SK-N-SH (cell line): ENCODE measurements around the gene ULK1. TPM values are rescaled to one million over a fixed set of nuclear protein-coding genes. Genes with fewer than 3 reads are reported as not detected.

Experiments
- CTCF ChIA-PET: fragments of 300-600, 350-600 bp; formaldehyde crosslinking; extraction: SDS; loops from one replicate; lab custom pipeline; 2021; lab: Yijun Ruan, JAX
- POLR2A ChIA-PET: fragments of 350-600 bp; sonication (Branson Sonifier 250); formaldehyde crosslinking; extraction: SDS; loops from one replicate; lab custom pipeline; 2020; ENCODE audit warnings: antibody characterized with exemption, inconsistent platforms; lab: Yijun Ruan, JAX
- DNase-seq: peaks from one replicate; pipeline ENCODE4 v3.0.0; 2012
- H2AFZ ChIP-seq: fragments of 200-600 bp; sonication (generic); 2 replicates; pipeline ENCODE4 v1.8.1; 2016; ENCODE audit warnings: antibody characterized with exemption, mild to moderate bottlenecking, low read depth
- H3F3A ChIP-seq: fragments of 200-600 bp; sonication (generic); replicated peaks from 2 replicates; pipeline ENCODE3; 2016; ENCODE audit warnings: antibody characterized with exemption, mild to moderate bottlenecking; ENCODE audit not compliant: insufficient read depth
- H3K27ac ChIP-seq, 2 experiments: fragments of 200-500 bp in 1 of 2; fragments of 200-600 bp in 1 of 2; sonication (Bioruptor generic) in 1 of 2; sonication (generic), shearing (Covaris generic) in 1 of 2; 2 replicates each; pipeline versions ENCODE4 v1.5.1 to v1.6.1; 2014 to 2016; ENCODE audit warnings: low read depth in 2 of 2, inconsistent platforms in 1 of 2, low read length in 1 of 2, mild to moderate bottlenecking in 1 of 2, mixed read lengths in 1 of 2
- H3K27me3 ChIP-seq: fragments of 200-600 bp; sonication (generic), shearing (Covaris generic); 2 replicates; pipeline ENCODE4 v1.6.1; 2016; ENCODE audit warnings: mixed run types; ENCODE audit not compliant: insufficient read depth
- H3K36me3 ChIP-seq, 2 experiments: fragments of 200-500 bp in 1 of 2; fragments of 200-600 bp in 1 of 2; sonication (Bioruptor generic) in 1 of 2; sonication (generic) in 1 of 2; replicated peaks in 1 of 2; 2 replicates each; pipeline versions ENCODE3 to v1.5.1; 2014 to 2016; ENCODE audit warnings: low read length in 1 of 2, mild to moderate bottlenecking in 1 of 2; ENCODE audit not compliant: insufficient read depth in 2 of 2, control insufficient read depth in 1 of 2
- H3K4me1 ChIP-seq, 2 experiments: fragments of 200-500 bp in 1 of 2; fragments of 200-600 bp in 1 of 2; sonication (Bioruptor generic) in 1 of 2; sonication (generic), shearing (Covaris generic) in 1 of 2; 2 replicates each; pipeline versions ENCODE4 v1.5.1 to v1.6.1; 2014 to 2016; ENCODE audit warnings: low read depth in 1 of 2, low read length in 1 of 2, mixed run types in 1 of 2; ENCODE audit not compliant: insufficient read depth in 2 of 2, control insufficient read depth in 1 of 2
- H3K4me2 ChIP-seq: fragments of 200-600 bp; sonication (generic), shearing (Covaris generic); 2 replicates; pipeline ENCODE4 v1.6.1; 2017; ENCODE audit warnings: mixed run types
- H3K4me3 ChIP-seq, 2 experiments: fragments of 200-500 bp in 1 of 2; fragments of 200-600 bp in 1 of 2; sonication (Bioruptor generic) in 1 of 2; sonication (generic), shearing (Covaris generic) in 1 of 2; 2 replicates each; pipeline versions ENCODE4 v1.5.1 to v1.8.1; 2014 to 2016; ENCODE audit warnings: low read depth in 2 of 2, inconsistent platforms in 1 of 2, low read length in 1 of 2, mild to moderate bottlenecking in 1 of 2, mixed read lengths in 1 of 2, moderate library complexity in 1 of 2
- H3K79me2 ChIP-seq: fragments of 200-600 bp; sonication (generic); 2 replicates; pipeline ENCODE4 v1.8.1; 2017; ENCODE audit warnings: mild to moderate bottlenecking; ENCODE audit not compliant: insufficient read depth
- H3K9ac ChIP-seq: fragments of 200-600 bp; sonication (generic); 2 replicates; pipeline ENCODE4 v1.6.1; 2017; ENCODE audit warnings: mixed run types
- H3K9me2 ChIP-seq: fragments of 200-600 bp; sonication (generic); 2 replicates; pipeline ENCODE4 v1.6.1; 2017; ENCODE audit warnings: mixed run types
- H3K9me3 ChIP-seq: fragments of 200-600 bp; sonication (generic); 2 replicates; pipeline ENCODE4 v1.6.1; 2017; ENCODE audit warnings: mixed run types, mild to moderate bottlenecking, moderate library complexity
- H4K20me1 ChIP-seq: fragments of 200-600 bp; sonication (generic); 2 replicates; pipeline ENCODE4 v1.6.1; 2017; ENCODE audit warnings: mild to moderate bottlenecking, mixed run types; ENCODE audit not compliant: insufficient read depth
- EP300 ChIP-seq, 2 experiments: IDR thresholded peaks; 2 replicates each; pipeline versions ENCODE4 v1.4.0 to v1.6.1; 2012; ENCODE audit warnings: borderline replicate concordance in 1 of 2, low read depth in 1 of 2, low read length in 1 of 2
- GABPA ChIP-seq: IDR thresholded peaks from 2 replicates; pipeline ENCODE4 v1.4.0; 2012; ENCODE audit warnings: low read depth, mild to moderate bottlenecking
- GATA2 ChIP-seq: sonication (generic); formaldehyde crosslinking; IDR thresholded peaks from 2 replicates; pipeline ENCODE4 v1.5.0; 2020; ENCODE audit warnings: mild to moderate bottlenecking, missing genetic modification reagents
- IRF3 ChIP-seq: fragments of 150-350 bp; IDR thresholded peaks from 2 replicates; pipeline ENCODE4 v1.6.1; 2016; ENCODE audit warnings: mild to moderate bottlenecking, low read depth, low read length
- JUND ChIP-seq: IDR thresholded peaks from 2 replicates; pipeline ENCODE4 v1.4.0; 2012
- MEF2A ChIP-seq: IDR thresholded peaks from 2 replicates; pipeline ENCODE4 v1.4.0; 2012; ENCODE audit warnings: low read depth, borderline replicate concordance
- NRF1 ChIP-seq: IDR thresholded peaks from 2 replicates; pipeline ENCODE4 v1.6.1; 2012; ENCODE audit warnings: low read depth, mild to moderate bottlenecking, low read length
- POLR2AphosphoS5 ChIP-seq: IDR thresholded peaks from 2 replicates; pipeline ENCODE4 v1.6.1; 2012; ENCODE audit warnings: low read depth, low read length
- RAD21 ChIP-seq: IDR thresholded peaks from 2 replicates; pipeline ENCODE4 v1.6.1; 2012; ENCODE audit warnings: mild to moderate bottlenecking, low read length
- RCOR1 ChIP-seq: fragments of 150-350 bp; IDR thresholded peaks from 2 replicates; pipeline ENCODE4 v1.6.1; 2017; ENCODE audit warnings: antibody characterized with exemption, low read length
- RXRA ChIP-seq: IDR thresholded peaks from 2 replicates; pipeline ENCODE4 v1.4.0; 2012; ENCODE audit warnings: low read depth, mild to moderate bottlenecking, borderline replicate concordance
- SIN3A ChIP-seq: IDR thresholded peaks from 2 replicates; pipeline ENCODE4 v1.6.1; 2012; ENCODE audit warnings: low read depth, mild to moderate bottlenecking, low read length, moderate library complexity, borderline replicate concordance
- TAF1 ChIP-seq: IDR thresholded peaks from 2 replicates; pipeline ENCODE4 v1.6.1; 2012; ENCODE audit warnings: low read depth, mild to moderate bottlenecking, low read length, moderate library complexity, borderline replicate concordance
- TEAD4 ChIP-seq: IDR thresholded peaks from 2 replicates; pipeline ENCODE4 v1.4.0; 2012; ENCODE audit warnings: mild to moderate bottlenecking, borderline replicate concordance; ENCODE audit not compliant: insufficient read depth
- YY1 ChIP-seq: IDR thresholded peaks from 2 replicates; pipeline ENCODE4 v1.4.0; 2012; ENCODE audit warnings: low read depth, mild to moderate bottlenecking
- WGBS: methylation state at CpG from one replicate; pipeline ENCODE4 v1.1.6; 2017; ENCODE audit warnings: low lambda C conversion rate; 5-methylcytosine and 5-hydroxymethylcytosine counted together
- polyA plus RNA-seq, 3 experiments: library from polyadenylated mRNA; depleted of rRNA; stranded (reverse); fragments of >200 nt; gene quantifications; 2 replicates each; pipeline ENCODE4 v1.2.3, GENCODE V29; 2012
- TF ChIP-seq, protein P1 (sequence below): IDR thresholded peaks from 2 replicates; pipeline ENCODE4 v1.4.0; 2012; ENCODE audit warnings: low read depth
- TF ChIP-seq, protein P2 (sequence below): IDR thresholded peaks from 2 replicates; pipeline ENCODE4; 2012
- TF ChIP-seq, protein P3 (sequence below): IDR thresholded peaks from 2 replicates; pipeline ENCODE4 v1.4.0; 2012; ENCODE audit warnings: low read depth, borderline replicate concordance
- TF ChIP-seq, protein P4 (sequence below): fragments of 200-600 bp; sonication (generic); IDR thresholded peaks from 2 replicates; pipeline ENCODE4 v1.6.1; 2017; ENCODE audit warnings: antibody characterized with exemption, mild to moderate bottlenecking, moderate library complexity

ULK1 gene
- polyA plus RNA-seq, 1 of the 3 experiments (the other 2 are of a cell fraction): 10.7 TPM

- DNase-seq: peak; percentile 69
- H4K20me1 ChIP-seq: no peaks in the 10 kb centered on the region
- H3K4me2 ChIP-seq: no peak overlapping the region
- no peak overlapping the region; a peak in 1 of 4 replicates for H3K27ac ChIP-seq
- no peak overlapping the region for H3K9ac ChIP-seq
- H3F3A ChIP-seq: no peaks in the 10 kb centered on the region
- no peaks in the 10 kb centered on the region for H3K36me3 ChIP-seq
- no peak overlapping the region for H2AFZ ChIP-seq
- H3K4me3 ChIP-seq: no peak overlapping the region
- H3K9me3 ChIP-seq: no peaks in the 10 kb centered on the region
- H3K9me2 ChIP-seq: no peaks in the 10 kb centered on the region
- H3K27me3 ChIP-seq: no peaks in the 10 kb centered on the region
- POLR2A ChIA-PET: no interaction called here
- CTCF ChIA-PET: no interaction called here
- 55% methylated on average over 20 of the region's 22 CpGs for WGBS
- TF ChIP-seq NRF1 (no peak), YY1 (no peak)
- H3K4me1 ChIP-seq: peaks cover 0 to 29% of the 10 kb centered on the region in 2 experiments; a peak in 1 of 4 replicates
- H3K79me2 ChIP-seq: no peaks in the 10 kb centered on the region
Measured at GRCh38 chr12:131860472-131861260, 33.8 kb upstream of the ULK1 start.

- Histone ChIP-seq H3K27me3 (no peaks in the 10 kb centered on the region), H3K4me1 (peaks cover 0 to 29% of the 10 kb centered on the region in 2 experiments; a peak in 1 of 4 replicates), H3K36me3 (no peaks in the 10 kb centered on the region), H3K9me3 (no peaks in the 10 kb centered on the region), H2AFZ (no peak overlapping the region), H4K20me1 (no peaks in the 10 kb centered on the region), H3K79me2 (no peaks in the 10 kb centered on the region), H3K9me2 (no peaks in the 10 kb centered on the region), H3K27ac (no peak overlapping the region; a peak in 1 of 4 replicates), H3K9ac (no peak overlapping the region), H3K4me2 (no peak overlapping the region)
- DNase-seq: no peak
- CTCF ChIA-PET: interaction anchor here (1.3 to 2.0 kb wide), 3 partner anchors 11 to 88 kb away, joined by 4 to 7 read pairs (median 5); partner anchors contain the start of gene EP400
- WGBS: 88% methylated on average over 11 of the region's 12 CpGs
- TF ChIP-seq SIN3A: no peak
- no peak for TF ChIP-seq RCOR1
- no peak for TF ChIP-seq JUND
- TF ChIP-seq TAF1: no peak
- TF ChIP-seq, protein P1, sequence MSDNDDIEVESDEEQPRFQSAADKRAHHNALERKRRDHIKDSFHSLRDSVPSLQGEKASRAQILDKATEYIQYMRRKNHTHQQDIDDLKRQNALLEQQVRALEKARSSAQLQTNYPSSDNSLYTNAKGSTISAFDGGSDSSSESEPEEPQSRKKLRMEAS: no peak
- no peak for TF ChIP-seq RXRA
- TF ChIP-seq, protein P2, sequence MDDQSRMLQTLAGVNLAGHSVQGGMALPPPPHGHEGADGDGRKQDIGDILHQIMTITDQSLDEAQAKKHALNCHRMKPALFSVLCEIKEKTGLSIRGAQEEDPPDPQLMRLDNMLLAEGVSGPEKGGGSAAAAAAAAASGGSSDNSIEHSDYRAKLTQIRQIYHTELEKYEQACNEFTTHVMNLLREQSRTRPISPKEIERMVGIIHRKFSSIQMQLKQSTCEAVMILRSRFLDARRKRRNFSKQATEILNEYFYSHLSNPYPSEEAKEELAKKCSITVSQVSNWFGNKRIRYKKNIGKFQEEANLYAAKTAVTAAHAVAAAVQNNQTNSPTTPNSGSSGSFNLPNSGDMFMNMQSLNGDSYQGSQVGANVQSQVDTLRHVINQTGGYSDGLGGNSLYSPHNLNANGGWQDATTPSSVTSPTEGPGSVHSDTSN: no peak
- TF ChIP-seq POLR2AphosphoS5: no peak
- TF ChIP-seq YY1: no peak
- no peak for TF ChIP-seq RAD21
- no peak for TF ChIP-seq TEAD4
- no peak for TF ChIP-seq GATA2 (CRISPR knock-in tag)
- TF ChIP-seq, protein P3, sequence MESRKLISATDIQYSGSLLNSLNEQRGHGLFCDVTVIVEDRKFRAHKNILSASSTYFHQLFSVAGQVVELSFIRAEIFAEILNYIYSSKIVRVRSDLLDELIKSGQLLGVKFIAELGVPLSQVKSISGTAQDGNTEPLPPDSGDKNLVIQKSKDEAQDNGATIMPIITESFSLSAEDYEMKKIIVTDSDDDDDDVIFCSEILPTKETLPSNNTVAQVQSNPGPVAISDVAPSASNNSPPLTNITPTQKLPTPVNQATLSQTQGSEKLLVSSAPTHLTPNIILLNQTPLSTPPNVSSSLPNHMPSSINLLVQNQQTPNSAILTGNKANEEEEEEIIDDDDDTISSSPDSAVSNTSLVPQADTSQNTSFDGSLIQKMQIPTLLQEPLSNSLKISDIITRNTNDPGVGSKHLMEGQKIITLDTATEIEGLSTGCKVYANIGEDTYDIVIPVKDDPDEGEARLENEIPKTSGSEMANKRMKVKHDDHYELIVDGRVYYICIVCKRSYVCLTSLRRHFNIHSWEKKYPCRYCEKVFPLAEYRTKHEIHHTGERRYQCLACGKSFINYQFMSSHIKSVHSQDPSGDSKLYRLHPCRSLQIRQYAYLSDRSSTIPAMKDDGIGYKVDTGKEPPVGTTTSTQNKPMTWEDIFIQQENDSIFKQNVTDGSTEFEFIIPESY: no peak
- no peak for TF ChIP-seq MEF2A
- TF ChIP-seq EP300 (IDR thresholded peaks at IDR 0.05; ENCODE audit: borderline replicate concordance in 1 of 2, low read depth in 1 of 2, low read length in 1 of 2): no peak
- TF ChIP-seq IRF3: no peak
- TF ChIP-seq GABPA: no peak
- TF ChIP-seq, protein P4, sequence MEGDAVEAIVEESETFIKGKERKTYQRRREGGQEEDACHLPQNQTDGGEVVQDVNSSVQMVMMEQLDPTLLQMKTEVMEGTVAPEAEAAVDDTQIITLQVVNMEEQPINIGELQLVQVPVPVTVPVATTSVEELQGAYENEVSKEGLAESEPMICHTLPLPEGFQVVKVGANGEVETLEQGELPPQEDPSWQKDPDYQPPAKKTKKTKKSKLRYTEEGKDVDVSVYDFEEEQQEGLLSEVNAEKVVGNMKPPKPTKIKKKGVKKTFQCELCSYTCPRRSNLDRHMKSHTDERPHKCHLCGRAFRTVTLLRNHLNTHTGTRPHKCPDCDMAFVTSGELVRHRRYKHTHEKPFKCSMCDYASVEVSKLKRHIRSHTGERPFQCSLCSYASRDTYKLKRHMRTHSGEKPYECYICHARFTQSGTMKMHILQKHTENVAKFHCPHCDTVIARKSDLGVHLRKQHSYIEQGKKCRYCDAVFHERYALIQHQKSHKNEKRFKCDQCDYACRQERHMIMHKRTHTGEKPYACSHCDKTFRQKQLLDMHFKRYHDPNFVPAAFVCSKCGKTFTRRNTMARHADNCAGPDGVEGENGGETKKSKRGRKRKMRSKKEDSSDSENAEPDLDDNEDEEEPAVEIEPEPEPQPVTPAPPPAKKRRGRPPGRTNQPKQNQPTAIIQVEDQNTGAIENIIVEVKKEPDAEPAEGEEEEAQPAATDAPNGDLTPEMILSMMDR: no peak
- TF ChIP-seq, all 33 proteins: peak for 0
- H3F3A ChIP-seq: no peaks in the 10 kb centered on the region
- no peak overlapping the region for H3K4me3 ChIP-seq
- POLR2A ChIA-PET: interaction anchor here (0.9 kb wide), 1 partner anchor 8 kb away, joined by 4 read pairs; no protein-coding TSS in a partner anchor
Measured at GRCh38 chr12:131861261-131862083, 33.0 kb upstream of the ULK1 start.
